A549 (cell line): ENCODE data around the gene XDH.

Experiments
- CEBPB ChIP-seq, 2 experiments: fragments of >200 bp in 1 of 2; sonication (Bioruptor Twin) in 1 of 2; formaldehyde crosslinking in 1 of 2; IDR thresholded peaks; 2 replicates each; pipeline ENCODE4 v1.6.1; 2012 to 2016
- CTCF ChIP-seq: fragments of >200 bp; sonication (Bioruptor Twin); formaldehyde crosslinking; IDR thresholded peaks from 3 replicates; pipeline ENCODE4 v1.5.1; 2016
- E2F6 ChIP-seq: IDR thresholded peaks from 2 replicates; pipeline ENCODE4 v1.6.1; 2012; ENCODE audit warnings: low read depth, borderline replicate concordance
- GATA3 ChIP-seq: IDR thresholded peaks from 2 replicates; pipeline ENCODE4 v1.6.1; 2012; ENCODE audit warnings: borderline replicate concordance
- MYC ChIP-seq: IDR thresholded peaks from 2 replicates; pipeline ENCODE4 v1.6.1; 2012; ENCODE audit warnings: mild to moderate bottlenecking, inconsistent platforms, low read length, improper control_type of control experiment, borderline replicate concordance
- ZFP36 ChIP-seq: fragments of 450-650 bp; IDR thresholded peaks from 2 replicates; pipeline ENCODE4 v1.6.1; 2014; ENCODE audit warnings: borderline replicate concordance; ENCODE audit not compliant: partially characterized antibody

- TF ChIP-seq CEBPB (IDR thresholded peaks at IDR 0.05) (no peak), CTCF (no peak), ZFP36 (no peak), MYC (no peak), E2F6 (no peak), GATA3 (no peak)
Measured at GRCh38 chr2:31349160-31349559, 65.4 kb downstream of the XDH start.
